K562 (cell line): ENCODE measurements around the gene CYSRT1. TPM values are rescaled to one million over a fixed set of nuclear protein-coding genes. Genes with fewer than 3 reads are reported as not detected.

ENCODE experiments used
- CHCHD3 ChIP-seq: fragments of 250-450 bp; sonication (Bioruptor Pico); IDR thresholded peaks from 2 replicates; pipeline ENCODE4 v2.1.2; 2022; ENCODE audit warnings: mild to moderate bottlenecking
- ELF2 ChIP-seq: fragments of 250-450 bp; sonication (Bioruptor Pico); IDR thresholded peaks from 2 replicates; pipeline ENCODE4 v1.5.0; 2021; ENCODE audit warnings: mild to moderate bottlenecking
- FOSL1 ChIP-seq: fragments of 200-800 bp; sonication (Bioruptor generic); conservative IDR thresholded peaks from 2 replicates; pipeline ENCODE4 v1.6.1; 2016; ENCODE audit warnings: missing genetic modification characterization, missing compliant biosample characterization
- HIVEP1 ChIP-seq: fragments of 250-450 bp; sonication (Bioruptor Pico); IDR thresholded peaks from 2 replicates; pipeline ENCODE4 v1.4.0; 2020; ENCODE audit warnings: mild to moderate bottlenecking
- ILF3 ChIP-seq: fragments of 450-650 bp; IDR thresholded peaks from 2 replicates; pipeline ENCODE4 v1.6.1; 2018; ENCODE audit warnings: antibody characterized with exemption, mild to moderate bottlenecking, moderate library complexity, borderline replicate concordance
- LCOR ChIP-seq: sonication (generic); formaldehyde crosslinking; IDR thresholded peaks from 2 replicates; pipeline ENCODE4 v1.8.0; 2022; ENCODE audit warnings: mild to moderate bottlenecking, missing genetic modification reagents
- MTF1 ChIP-seq: fragments of 250-450 bp; sonication (Bioruptor Pico); IDR thresholded peaks from 2 replicates; pipeline ENCODE4 v1.9.0; 2021; ENCODE audit warnings: moderate library complexity, mild to moderate bottlenecking, inconsistent platforms, borderline replicate concordance
- NFYB ChIP-seq: IDR thresholded peaks from 2 replicates; pipeline ENCODE4 v1.6.1; 2011; ENCODE audit warnings: mild to moderate bottlenecking, moderate library complexity; ENCODE audit not compliant: insufficient read length; ENCODE audit errors: extremely low read depth
- NONO ChIP-seq, 2 experiments: fragments of 200-400 bp in 1 of 2; fragments of 450-650 bp in 1 of 2; formaldehyde crosslinking in 1 of 2; IDR thresholded peaks; 2 replicates each; pipeline ENCODE4 v1.6.1; 2017; ENCODE audit warnings: low read depth in 2 of 2, mild to moderate bottlenecking in 2 of 2, moderate library complexity in 2 of 2, low read length in 1 of 2
- NR2C2 ChIP-seq, 2 experiments: fragments of 200-800 bp in 1 of 2; sonication (Bioruptor generic) in 1 of 2; sonication (generic) in 1 of 2; formaldehyde crosslinking in 1 of 2; IDR thresholded peaks; 2 replicates each; pipeline versions ENCODE4 v1.6.1 to v1.8.0; 2016 to 2022; ENCODE audit warnings: mild to moderate bottlenecking in 1 of 2, missing compliant biosample characterization in 1 of 2, missing genetic modification characterization in 1 of 2, missing genetic modification reagents in 1 of 2
- POLR2A ChIP-seq: fragments of 450-650 bp; conservative IDR thresholded peaks from 2 replicates; pipeline ENCODE4 v1.6.1; 2016
- RREB1 ChIP-seq: fragments of 250-450 bp; sonication (Bioruptor Pico); IDR thresholded peaks from 2 replicates; pipeline ENCODE4 v1.4.0; 2020
- SIRT6 ChIP-seq: IDR thresholded peaks from one replicate; pipeline ENCODE4 v1.6.1; 2012; ENCODE audit warnings: low read depth, mild to moderate bottlenecking, control low read depth, inconsistent platforms, low read length, moderate library complexity
- SMARCA5 ChIP-seq: fragments of 450-650 bp; IDR thresholded peaks from 2 replicates; pipeline ENCODE4 v1.6.1; 2016
- ZNF696 ChIP-seq: fragments of 250-450 bp; sonication (Bioruptor Pico); conservative IDR thresholded peaks from 2 replicates; pipeline ENCODE4 v1.4.0; 2020; ENCODE audit warnings: mild to moderate bottlenecking, moderate library complexity
- ZNF717 ChIP-seq: fragments of 250-450 bp; sonication (Bioruptor Pico); IDR thresholded peaks from 2 replicates; pipeline ENCODE4 v1.5.0; 2021
- polyA plus RNA-seq, 8 experiments: library from polyadenylated mRNA; depleted of rRNA in 4 of 8; stranded (reverse) in 5 of 8; unstranded in 3 of 8; fragments of >200 nt; fragmentation: Nextera tagmentation in 2 of 8; fragmentation: Illumina TruSeq in 1 of 8; extraction: Ambion mirVana in 2 of 8; extraction: Trizol in 1 of 8; gene quantifications; 2 replicates each; pipeline versions ENCODE4 v1.2.1 to v1.2.3, GENCODE V29; 2011 to 2014; ENCODE audit warnings: inconsistent platforms in 1 of 8, missing spikeins in 1 of 8
- total RNA-seq, 7 experiments: library from RNA; depleted of rRNA in 6 of 7; stranded (reverse); fragments of >200 nt in 6 of 7; fragmentation: Illumina TruSeq in 2 of 7; extraction: Trizol in 2 of 7; gene quantifications; 2 replicates each; pipeline versions ENCODE4 v1.2.1 to v1.2.3, GENCODE V29; 2011 to 2021; ENCODE audit warnings: low replicate concordance in 1 of 7
- TF ChIP-seq, protein P1 (sequence below): sonication (generic); formaldehyde crosslinking; IDR thresholded peaks from 2 replicates; pipeline ENCODE4 v1.8.0; 2022; ENCODE audit warnings: mild to moderate bottlenecking, low read depth, missing genetic modification reagents
- TF ChIP-seq, protein P2 (sequence below): fragments of 250-450 bp; sonication (Bioruptor Pico); IDR thresholded peaks from 2 replicates; pipeline ENCODE4 v1.5.0; 2022; ENCODE audit warnings: mild to moderate bottlenecking

Gene CYSRT1
- total and polyA plus RNA-seq, 9 of the 15 experiments (the other 6 are each of a cell fraction or from before 2014, with no cell fraction given), result 0.04 to 1.4 (median 0.42) TPM; not detected in 3

DNA sequence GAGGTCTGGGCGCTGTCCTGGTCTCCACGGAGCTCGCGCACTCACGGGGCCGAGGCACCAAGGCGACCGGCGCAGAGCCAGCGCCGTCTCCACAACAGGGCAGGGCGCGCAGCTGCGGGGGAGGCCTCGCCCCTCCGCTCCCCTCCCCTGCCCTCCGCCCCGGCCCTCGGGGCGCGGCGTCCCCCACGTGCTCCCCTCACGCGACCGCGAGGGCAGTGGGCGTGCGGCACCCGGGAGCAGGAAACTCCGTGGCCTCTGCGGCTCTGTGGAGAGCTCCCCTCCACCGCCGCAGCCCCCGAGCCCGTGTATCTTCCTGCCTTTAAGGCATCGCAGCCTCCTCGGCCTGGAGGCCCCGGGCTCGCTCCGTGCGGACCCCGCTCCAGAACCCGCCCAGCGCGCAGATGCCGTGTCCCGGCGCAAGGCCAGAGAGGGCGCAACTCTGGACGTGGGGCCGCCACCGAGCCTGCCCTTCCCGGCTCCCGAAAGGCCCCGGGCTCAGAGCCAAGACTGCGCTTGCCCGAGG lies 15.4 kb downstream of the CYSRT1 start (continued):
- TF ChIP-seq, protein P1, sequence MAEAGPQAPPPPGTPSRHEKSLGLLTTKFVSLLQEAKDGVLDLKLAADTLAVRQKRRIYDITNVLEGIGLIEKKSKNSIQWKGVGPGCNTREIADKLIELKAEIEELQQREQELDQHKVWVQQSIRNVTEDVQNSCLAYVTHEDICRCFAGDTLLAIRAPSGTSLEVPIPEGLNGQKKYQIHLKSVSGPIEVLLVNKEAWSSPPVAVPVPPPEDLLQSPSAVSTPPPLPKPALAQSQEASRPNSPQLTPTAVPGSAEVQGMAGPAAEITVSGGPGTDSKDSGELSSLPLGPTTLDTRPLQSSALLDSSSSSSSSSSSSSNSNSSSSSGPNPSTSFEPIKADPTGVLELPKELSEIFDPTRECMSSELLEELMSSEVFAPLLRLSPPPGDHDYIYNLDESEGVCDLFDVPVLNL (CRISPR knock-in tag), result no peak
- TF ChIP-seq CHCHD3 (CRISPR knock-in tag), result no peak
- peak; percentile 41; the same call in 1 of the 2 replicates for TF ChIP-seq ELF2 (CRISPR knock-in tag)
- TF ChIP-seq ZNF717, result no peak
- TF ChIP-seq, protein P2, sequence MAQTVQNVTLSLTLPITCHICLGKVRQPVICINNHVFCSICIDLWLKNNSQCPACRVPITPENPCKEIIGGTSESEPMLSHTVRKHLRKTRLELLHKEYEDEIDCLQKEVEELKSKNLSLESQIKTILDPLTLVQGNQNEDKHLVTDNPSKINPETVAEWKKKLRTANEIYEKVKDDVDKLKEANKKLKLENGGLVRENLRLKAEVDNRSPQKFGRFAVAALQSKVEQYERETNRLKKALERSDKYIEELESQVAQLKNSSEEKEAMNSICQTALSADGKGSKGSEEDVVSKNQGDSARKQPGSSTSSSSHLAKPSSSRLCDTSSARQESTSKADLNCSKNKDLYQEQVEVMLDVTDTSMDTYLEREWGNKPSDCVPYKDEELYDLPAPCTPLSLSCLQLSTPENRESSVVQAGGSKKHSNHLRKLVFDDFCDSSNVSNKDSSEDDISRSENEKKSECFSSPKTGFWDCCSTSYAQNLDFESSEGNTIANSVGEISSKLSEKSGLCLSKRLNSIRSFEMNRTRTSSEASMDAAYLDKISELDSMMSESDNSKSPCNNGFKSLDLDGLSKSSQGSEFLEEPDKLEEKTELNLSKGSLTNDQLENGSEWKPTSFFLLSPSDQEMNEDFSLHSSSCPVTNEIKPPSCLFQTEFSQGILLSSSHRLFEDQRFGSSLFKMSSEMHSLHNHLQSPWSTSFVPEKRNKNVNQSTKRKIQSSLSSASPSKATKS (CRISPR knock-in tag), result no peak
- TF ChIP-seq SMARCA5, result no peak
- no peak for TF ChIP-seq HIVEP1 (CRISPR knock-in tag)
- TF ChIP-seq ZNF696 (CRISPR knock-in tag), result no peak
- peak; percentile 86; the same call in 1 of the 2 replicates for TF ChIP-seq RREB1 (CRISPR knock-in tag)
- TF ChIP-seq NFYB, result no peak
- TF ChIP-seq POLR2A, result peak; percentile 39
- no peak for TF ChIP-seq SIRT6
- no peak for TF ChIP-seq MTF1
- TF ChIP-seq NR2C2 (CRISPR knock-in tag; IDR thresholded peaks at IDR 0.05), result peak; percentile 64; the same call in 1 of the 2 replicates
- TF ChIP-seq NR2C2 (tag; IDR thresholded peaks at IDR 0.05), result peak; percentile 80
- peak in 1 of 2 experiments; percentile 69; a peak in 2 of 4 replicates for TF ChIP-seq NONO (IDR thresholded peaks at IDR 0.05; ENCODE audit: low read depth in 2 of 2, low read length in 1 of 2)
- no peak; the same call in 1 of the 2 replicates for TF ChIP-seq FOSL1 (tag)
- TF ChIP-seq LCOR (CRISPR knock-in tag), result 0 out of 2 replicates have a peak, but pooled peaks have one; percentile 69
- TF ChIP-seq ILF3, result no peak
